OCI-M1 (cell line): ENCODE data around the gene ASB8.

ENCODE experiments used
- DNase-seq: peaks from one replicate; lab custom pipeline; 2025; lab: John Stamatoyannopoulos, UW

The ASB8 gene

DNA sequence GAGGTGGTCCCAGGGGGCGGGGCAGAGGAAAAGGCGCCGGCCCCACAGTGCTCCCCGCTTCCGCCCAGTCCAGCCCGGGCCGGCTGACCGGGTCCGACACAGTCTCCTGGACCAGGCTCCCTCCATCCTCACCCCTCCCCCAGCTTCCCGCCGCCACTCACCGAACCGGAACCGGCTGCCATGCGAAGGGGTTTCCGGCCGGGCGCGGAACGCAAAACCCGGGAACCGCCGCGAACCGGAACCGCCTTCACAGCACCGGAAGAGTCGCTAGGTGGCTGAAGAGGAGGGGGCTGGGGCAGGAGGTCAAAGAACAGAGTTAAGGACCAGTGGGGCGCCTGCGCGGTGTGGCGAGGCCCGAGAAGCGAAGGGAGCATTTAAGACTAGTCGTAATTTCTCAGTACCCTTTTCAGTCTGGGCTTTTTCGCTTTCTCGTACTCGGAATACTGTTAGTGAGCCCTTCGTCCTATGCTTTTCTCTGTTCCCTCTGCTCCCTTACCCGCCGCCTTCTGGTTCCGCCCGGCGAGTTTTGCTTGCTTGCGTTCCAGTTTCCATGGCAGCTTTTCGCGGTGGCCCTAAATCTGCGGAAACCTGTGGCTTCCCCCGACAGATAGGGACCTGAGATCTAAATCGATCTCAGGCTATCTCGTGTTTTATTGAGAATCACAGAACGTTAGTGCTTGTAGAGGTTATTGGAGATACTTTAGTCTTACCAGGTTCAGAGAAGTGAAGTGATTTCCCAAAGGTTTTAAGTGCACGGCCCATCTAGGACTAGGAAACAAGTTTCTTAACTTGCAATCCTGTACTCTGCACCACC lies 51.2 kb downstream of the ASB8 start, which contains the start of gene SENP1:
Gene SENP1 (minus strand): TSS at position 213 of the 814 bp plus-strand sequence. CDS start 4,607 bp downstream, outside the sequence.
- peak; percentile 97 for DNase-seq

DNA sequence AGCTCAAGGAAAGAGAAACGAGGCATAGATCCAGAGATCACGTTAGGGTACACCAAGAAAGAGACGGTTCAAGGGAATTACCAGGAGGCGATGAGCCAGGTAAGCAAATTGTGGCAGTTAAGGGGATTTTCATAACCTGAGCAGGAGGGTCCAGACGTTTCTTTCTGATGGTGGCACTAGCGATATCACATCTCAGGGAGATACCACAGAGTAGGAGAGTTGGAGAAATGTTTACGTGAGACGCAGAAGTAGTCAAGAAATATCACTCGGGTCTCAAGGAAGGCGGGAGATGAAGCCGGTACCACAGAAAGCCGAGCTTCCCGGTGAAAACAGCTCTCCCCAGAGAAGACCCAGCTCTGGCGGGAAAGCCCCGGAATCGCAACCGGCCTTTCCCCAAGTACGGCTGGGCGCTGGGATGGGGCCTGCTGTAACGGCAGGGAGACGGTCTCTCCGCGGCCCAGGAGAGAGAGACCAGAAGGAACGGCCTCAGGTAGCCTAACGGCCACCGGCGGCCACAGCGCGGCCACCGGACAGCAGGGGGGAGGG lies 51.9 kb downstream of the ASB8 start:
- peak; percentile 71 for DNase-seq

DNA sequence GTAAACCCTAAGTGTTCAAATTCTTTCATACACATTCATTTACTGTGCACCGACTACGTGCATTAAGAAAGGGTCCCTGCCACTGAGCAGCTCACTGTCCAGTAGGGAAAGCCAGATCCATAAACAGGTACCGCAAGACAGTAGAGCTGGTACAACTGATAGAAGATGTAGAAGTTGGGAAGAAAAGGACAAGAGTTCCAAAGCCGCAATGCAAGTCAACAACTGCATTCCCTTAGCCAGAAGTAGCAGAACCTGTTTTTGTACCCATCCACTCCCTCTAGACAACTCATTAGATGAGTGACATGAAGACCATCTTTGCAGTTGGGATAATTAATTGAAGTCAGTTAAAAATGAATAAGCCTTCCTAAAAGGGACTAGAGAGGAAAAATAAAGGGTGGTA lies 52.8 kb downstream of the ASB8 start:
- DNase-seq, result peak; percentile 43
